Small intestine (tissue), 16 donors: ENCODE measurements around the gene RNF157. TPM values are rescaled to one million over a fixed set of nuclear protein-coding genes. Genes with fewer than 3 reads are reported as not detected.

Experiments
- DNase-seq, 2 donors: peaks; one replicate each; pipeline versions ENCODE4 v3.0.0 to v3.0.0-alpha.2; 2013
- FAIRE-seq: peaks from 2 replicates; lab custom pipeline; 2012; peaks lifted over from hg19 to GRCh38; lab: Jason Lieb, UNC
- H3K27ac ChIP-seq, 3 donors: one replicate each; pipeline ENCODE4 v1.5.1; 2013; ENCODE audit warnings: low read length in 2 of 3, mild to moderate bottlenecking in 2 of 3, control low read depth in 1 of 3, inconsistent platforms in 1 of 3, low read depth in 1 of 3, moderate library complexity in 1 of 3
- H3K27me3 ChIP-seq, 3 donors: one replicate each; pipeline ENCODE4 v1.6.1; 2013; ENCODE audit warnings: low read length in 3 of 3, inconsistent platforms in 1 of 3; ENCODE audit not compliant: control insufficient read depth in 3 of 3, insufficient read depth in 3 of 3
- H3K36me3 ChIP-seq, 3 donors: one replicate each; pipeline ENCODE4 v1.6.1; 2013; ENCODE audit warnings: low read length in 3 of 3, inconsistent platforms in 1 of 3, low read depth in 1 of 3, mild to moderate bottlenecking in 1 of 3, moderate library complexity in 1 of 3; ENCODE audit not compliant: control insufficient read depth in 3 of 3, insufficient read depth in 2 of 3
- H3K4me1 ChIP-seq, 3 donors: one replicate each; pipeline ENCODE4 v1.6.1; 2013; ENCODE audit warnings: low read length in 2 of 3, inconsistent platforms in 1 of 3, low read depth in 1 of 3, mild to moderate bottlenecking in 1 of 3, moderate library complexity in 1 of 3; ENCODE audit not compliant: control insufficient read depth in 3 of 3, insufficient read depth in 2 of 3
- H3K4me3 ChIP-seq, 3 donors: one replicate each; pipeline ENCODE4 v1.5.1; 2013; ENCODE audit warnings: low read length in 3 of 3, control low read depth in 1 of 3, inconsistent platforms in 1 of 3, low read depth in 1 of 3, mild to moderate bottlenecking in 1 of 3, moderate library complexity in 1 of 3
- H3K9me3 ChIP-seq, 2 donors: one replicate each; pipeline ENCODE4 v1.6.1; 2013; ENCODE audit warnings: low read depth in 1 of 2, low read length in 1 of 2; ENCODE audit not compliant: control insufficient read depth in 2 of 2, insufficient read depth in 1 of 2
- WGBS, 3 donors: extraction: QIAGEN DNeasy Blood & Tissue Kit; methylation state at CpG; one replicate each; pipeline ENCODE4 v1.1.7; 2013; 5-methylcytosine and 5-hydroxymethylcytosine counted together
- long read RNA-seq, 10 donors: transcript quantifications; one replicate each; lab custom pipeline, GENCODE V29; 2026
- polyA plus RNA-seq, 4 donors: library from polyadenylated mRNA; stranded (reverse) in 3 of 4; unstranded in 1 of 4; fragments of 200-250 nt in 3 of 4; fragments of 120-200 nt in 1 of 4; gene quantifications; one replicate each; pipeline versions ENCODE4 v1.2.1 to v1.2.3, GENCODE V29; 2013
- donor health status: healthy with polysubstance abuse.
- donor health status: control.
- donor health status: control.
- donor health status: Bipolar disorder and iron deficiency.
- donor health status: healthy.

Gene RNF157
- 10 to 100 TPM; 13.9 to 30.6 (median 21.6) TPM for polyA plus RNA-seq
- long read RNA-seq, donor 1: 0 reads
- long read RNA-seq, donor 2: 0 reads
- long read RNA-seq, donor 3: 0 reads
- long read RNA-seq, donor 4: 0 reads
- long read RNA-seq, donor 5, partial matches to known transcripts: 0 of 2 reads
- long read RNA-seq, donor 5, other reads (novel, unspliced or antisense): 0 of 2 reads
- long read RNA-seq, donor 6, full-length matches to known transcripts: 1 of 1 reads
- long read RNA-seq, donor 6, partial matches to known transcripts: 0 of 1 reads
- long read RNA-seq, donor 6, other reads (novel, unspliced or antisense): 0 of 1 reads
- long read RNA-seq, donor 7, full-length matches to known transcripts: 1 of 1 reads
- long read RNA-seq, donor 7, partial matches to known transcripts: 0 of 1 reads
- long read RNA-seq, donor 7, other reads (novel, unspliced or antisense): 0 of 1 reads
- long read RNA-seq, donor 8: 0 reads
- long read RNA-seq, donor 9, partial matches to known transcripts: 0 of 1 reads
- long read RNA-seq, donor 9, other reads (novel, unspliced or antisense): 0 of 1 reads
- long read RNA-seq, donor 10, partial matches to known transcripts: 86 of 86 reads
- long read RNA-seq, donor 10, other reads (novel, unspliced or antisense): 0 of 86 reads

- peaks cover 0 to 2% (median 0%) of the 10 kb centered on the region in 3 donors for H3K27me3 ChIP-seq
- peaks cover 2 to 26% (median 2%) of the 10 kb centered on the region in 3 donors for H3K4me1 ChIP-seq
- H3K9me3 ChIP-seq: no peaks in the 10 kb centered on the region
- FAIRE-seq (no peak), DNase-seq (peak; percentile 70 to 77)
- H3K36me3 ChIP-seq: no peaks in the 10 kb centered on the region
- peak within 1 kb of the TSS; percentile 44 to 69 (median 47) for H3K4me3 ChIP-seq
- H3K27ac ChIP-seq: peak within 1 kb of the TSS; percentile 13 to 97 (median 86)
- 1% methylated on average over 40 to 102 of the region's 102 CpGs for WGBS, 3 donors
Observed at GRCh38 chr17:76240461-76241203, at the start of gene RNF157. Gene RNF157 (minus strand): TSS chr17:76240493. CDS start chr17:76240240, 253 bp downstream.

- Histone ChIP-seq H3K27ac (no peak overlapping the region), H3K27me3 (no peaks in the 10 kb centered on the region), H3K9me3 (no peaks in the 10 kb centered on the region), H3K4me3 (no peak overlapping the region), H3K36me3 (peaks cover 0 to 40% (median 0%) of the 10 kb centered on the region in 3 donors), H3K4me1 (peaks cover 0 to 5% (median 0%) of the 10 kb centered on the region in 3 donors)
- WGBS, 3 donors: 86 to 89% (median 88%) methylated on average over 23 of the region's 23 CpGs
- DNase-seq (no peak), FAIRE-seq (no peak)
Observed at GRCh38 chr17:76281573-76282371, 41.5 kb upstream of the RNF157 start.

DNA sequence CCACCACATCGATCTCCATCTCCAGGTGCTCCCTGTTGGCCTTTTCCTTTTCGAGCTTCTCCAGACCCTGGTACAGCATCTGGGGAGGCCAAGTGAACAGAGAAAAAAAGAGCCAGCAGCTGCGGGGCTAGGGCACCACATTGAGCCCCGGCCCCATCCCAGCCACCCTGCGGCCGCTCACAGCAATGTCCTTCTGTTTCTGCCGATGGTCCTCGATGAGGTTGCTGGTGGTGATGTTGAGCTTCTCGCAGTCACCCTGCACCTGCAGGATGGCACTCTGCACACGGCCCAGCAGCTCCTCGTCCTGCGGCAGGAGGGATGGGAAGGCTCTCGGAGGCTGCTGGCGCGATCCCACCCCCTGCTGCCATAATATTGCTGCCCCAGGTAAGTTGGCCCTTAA is 40.4 kb upstream of the RNF157 start:
- Histone ChIP-seq H3K27ac (no peak overlapping the region), H3K4me3 (no peak overlapping the region), H3K4me1 (peaks cover 0 to 5% (median 0%) of the 10 kb centered on the region in 3 donors), H3K9me3 (no peaks in the 10 kb centered on the region), H3K36me3 (peaks cover 0 to 49% (median 0%) of the 10 kb centered on the region in 3 donors), H3K27me3 (no peaks in the 10 kb centered on the region)
- DNase-seq: no peak
- FAIRE-seq: no peak
- 92 to 95% (median 94%) methylated on average over 15 of the region's 15 CpGs for WGBS, 3 donors

DNA sequence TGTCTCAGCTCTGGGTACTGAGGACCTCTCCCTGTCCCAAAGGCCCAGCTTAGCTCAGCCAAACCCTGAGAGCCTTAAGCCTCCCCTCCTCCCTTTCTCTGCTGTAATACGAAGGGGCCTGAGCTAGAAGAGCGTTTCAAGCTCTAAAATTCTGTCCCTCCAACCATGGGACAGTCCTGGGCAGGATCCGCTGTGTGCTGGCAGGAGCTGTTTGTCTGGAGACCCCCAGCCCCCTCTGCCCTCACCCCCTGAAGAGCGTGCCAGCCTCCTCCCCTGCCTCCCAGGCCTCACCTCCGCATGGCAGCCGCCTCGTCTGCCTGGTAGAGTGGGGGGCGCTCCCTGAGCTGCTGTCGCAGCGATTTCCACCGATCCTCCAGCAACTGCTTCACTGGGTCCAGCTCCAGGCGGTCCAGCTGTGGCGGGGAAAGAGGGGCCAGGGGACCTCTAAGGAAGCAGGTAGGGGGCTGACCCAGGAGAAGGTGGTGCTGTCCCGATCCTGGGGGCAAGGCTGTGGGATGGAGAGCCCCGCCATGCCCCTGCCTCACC is 39.5 kb upstream of the RNF157 start:
- DNase-seq: no peak
- 85 to 89% (median 86%) methylated on average over 14 to 15 of the region's 15 CpGs for WGBS, 3 donors
- H3K36me3 ChIP-seq: peaks cover 0 to 53% (median 0%) of the 10 kb centered on the region in 3 donors
- H3K4me3 ChIP-seq: no peak overlapping the region
- H3K27me3 ChIP-seq: no peaks in the 10 kb centered on the region
- H3K4me1 ChIP-seq: peaks cover 0 to 5% (median 0%) of the 10 kb centered on the region in 3 donors
- no peak for FAIRE-seq
- no peak overlapping the region for H3K27ac ChIP-seq
- no peaks in the 10 kb centered on the region for H3K9me3 ChIP-seq

DNA sequence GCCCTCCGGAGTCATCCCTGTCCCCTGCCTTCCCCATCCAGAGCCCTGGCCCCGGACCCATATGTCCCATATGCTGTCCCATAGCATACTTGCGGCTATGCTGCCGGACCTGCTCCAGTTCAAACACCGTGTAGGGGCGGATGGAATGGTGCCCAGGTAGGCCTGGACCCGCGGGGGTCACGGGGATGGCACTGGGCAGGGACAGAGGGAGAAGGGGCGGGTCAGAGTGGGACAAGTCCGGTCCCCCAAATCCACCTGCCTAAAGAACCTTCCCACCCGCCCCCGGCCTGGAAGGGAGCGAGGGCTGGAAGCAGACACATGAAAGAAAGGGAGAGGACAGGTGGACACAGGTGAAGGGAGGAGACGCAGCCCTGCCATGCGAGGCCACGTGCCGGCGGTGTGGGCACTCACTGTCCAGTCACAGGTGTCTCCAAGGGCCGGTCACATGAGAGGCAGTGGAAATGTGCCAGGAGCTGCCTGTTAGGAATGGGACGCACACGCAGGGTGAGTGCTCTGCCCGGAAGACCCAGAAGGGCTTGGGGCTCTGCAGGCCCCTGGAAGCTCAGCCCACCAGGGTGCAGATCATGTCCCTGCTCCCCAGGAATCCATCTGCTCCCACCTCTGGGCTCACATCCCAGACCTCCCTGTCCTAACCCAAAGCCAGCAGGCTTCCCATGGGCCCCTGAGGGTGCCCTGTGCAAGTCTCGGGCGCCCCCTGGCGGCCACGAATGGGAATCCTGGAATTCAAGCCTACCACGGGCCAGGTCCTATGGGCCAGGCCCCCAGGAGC is 38.9 kb upstream of the RNF157 start:
- H3K4me1 ChIP-seq: peaks cover 0 to 5% (median 0%) of the 10 kb centered on the region in 3 donors
- WGBS, 3 donors: 58 to 63% (median 60%) methylated on average over 26 to 28 of the region's 28 CpGs
- H3K4me3 ChIP-seq: no peak overlapping the region
- FAIRE-seq (no peak), DNase-seq (peak; percentile 79 to 86)
- H3K27me3 ChIP-seq: no peaks in the 10 kb centered on the region
- no peaks in the 10 kb centered on the region for H3K9me3 ChIP-seq
- H3K36me3 ChIP-seq: peaks cover 0 to 57% (median 0%) of the 10 kb centered on the region in 3 donors
- no peak overlapping the region for H3K27ac ChIP-seq

DNA sequence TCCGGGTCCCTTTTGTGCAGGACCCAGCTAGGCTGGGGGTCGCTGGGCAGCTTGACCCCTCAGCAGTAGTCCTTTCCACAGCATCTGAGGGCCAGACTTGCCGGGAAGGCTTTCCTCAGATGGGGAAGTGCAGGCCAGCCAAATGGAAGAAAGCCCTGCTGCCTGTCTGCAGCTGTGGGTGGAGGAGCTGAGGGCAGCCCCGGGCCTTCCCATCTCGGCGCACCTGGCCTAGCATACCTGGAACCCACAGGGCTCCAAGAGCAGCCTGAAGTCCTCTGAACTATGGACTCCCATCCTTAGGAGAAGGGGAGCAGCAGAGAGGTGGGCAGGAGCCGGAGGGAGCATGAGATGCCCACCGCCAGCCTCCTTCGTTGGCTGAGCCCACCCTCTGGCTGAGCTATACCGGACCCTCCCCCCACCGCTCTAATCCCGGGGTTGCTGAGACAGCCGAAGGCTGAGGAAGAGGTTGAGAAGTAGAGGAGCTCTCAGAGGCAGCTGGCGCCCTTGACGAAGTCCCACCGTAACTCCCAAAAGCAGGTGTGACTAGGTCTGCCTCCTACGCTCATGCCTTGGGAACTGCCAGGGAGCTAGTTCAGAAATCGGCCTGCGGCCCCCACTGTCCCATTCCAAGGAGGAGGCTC is 38.1 kb upstream of the RNF157 start:
- H3K9me3 ChIP-seq: no peaks in the 10 kb centered on the region
- no peak overlapping the region for H3K4me3 ChIP-seq
- H3K27me3 ChIP-seq: no peaks in the 10 kb centered on the region
- WGBS, 3 donors: 77 to 87% (median 86%) methylated on average over 18 to 19 of the region's 19 CpGs
- no peak overlapping the region for H3K27ac ChIP-seq
- H3K4me1 ChIP-seq: peaks cover 0 to 5% (median 0%) of the 10 kb centered on the region in 3 donors
- no peak for FAIRE-seq
- DNase-seq: no peak
- H3K36me3 ChIP-seq: peaks cover 0 to 61% (median 0%) of the 10 kb centered on the region in 3 donors
